ENCODE data around the gene PER3. TPM values are rescaled to one million over a fixed set of nuclear protein-coding genes. Genes with fewer than 3 reads are reported as not detected.

PER3 gene
- polyA plus RNA-seq, 2 of the 4 experiments (the other 2 are of a cell fraction): 1.9 to 3.7 TPM

GRCh38 chr1:7845761-7846160, 61.7 kb downstream of the PER3 start (continued):
- TF ChIP-seq PBX3 (IDR thresholded peaks at IDR 0.05): no peak
- TF ChIP-seq HDAC2 (IDR thresholded peaks at IDR 0.05): no peak
- no peak for TF ChIP-seq FOSB (CRISPR knock-in tag; IDR thresholded peaks at IDR 0.05)
- TF ChIP-seq, protein P1, sequence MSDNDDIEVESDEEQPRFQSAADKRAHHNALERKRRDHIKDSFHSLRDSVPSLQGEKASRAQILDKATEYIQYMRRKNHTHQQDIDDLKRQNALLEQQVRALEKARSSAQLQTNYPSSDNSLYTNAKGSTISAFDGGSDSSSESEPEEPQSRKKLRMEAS (IDR thresholded peaks at IDR 0.05): no peak
- no peak for TF ChIP-seq CBX2 (IDR thresholded peaks at IDR 0.05; ENCODE audit: borderline replicate concordance, low read depth)
- TF ChIP-seq RNF2 (IDR thresholded peaks at IDR 0.05; ENCODE audit: borderline replicate concordance, low read depth): no peak
- no peak for TF ChIP-seq HOXB13 (CRISPR knock-in tag; IDR thresholded peaks at IDR 0.05; ENCODE audit: low read depth)
- no peak for TF ChIP-seq MAZ (IDR thresholded peaks at IDR 0.05; ENCODE audit: borderline replicate concordance, low read depth, low read length)
- TF ChIP-seq ZFP36 (IDR thresholded peaks at IDR 0.05; ENCODE audit: borderline replicate concordance, partially characterized antibody): no peak

DNA sequence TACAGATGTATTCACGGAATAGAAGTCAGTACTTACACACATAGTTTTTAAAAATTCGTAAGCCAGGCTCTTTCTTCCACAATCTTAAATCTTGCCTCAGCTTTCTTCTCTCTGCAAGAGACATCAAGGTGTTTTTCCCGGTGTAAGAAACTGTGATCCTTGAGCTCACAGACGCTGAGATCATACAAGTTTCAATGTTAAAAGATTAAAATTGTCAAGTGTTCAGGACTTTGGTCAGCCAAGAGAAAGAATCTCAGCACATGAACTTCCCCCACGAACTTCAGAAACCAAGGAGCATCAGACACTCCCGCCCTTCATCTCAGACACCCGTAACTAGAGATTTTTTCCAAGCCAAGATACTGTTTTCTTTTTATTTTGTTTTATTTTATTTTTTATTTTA, 62.6 kb downstream of the PER3 start:
- Histone ChIP-seq H3K9me3 (no peaks in the 10 kb centered on the region), H3K4me1 (no peaks in the 10 kb centered on the region), H3K27ac (no peak overlapping the region), H3K4me2 (no peak overlapping the region), H3K4me3 (no peak overlapping the region)
- no peak for DNase-seq (ENCODE audit: low read depth in 1 of 2, low spot score in 1 of 2)
- no peak for TF ChIP-seq HOXA7 (CRISPR knock-in tag; IDR thresholded peaks at IDR 0.05)
- TF ChIP-seq USF2 (IDR thresholded peaks at IDR 0.05): no peak
- TF ChIP-seq ELK1 (IDR thresholded peaks at IDR 0.05; ENCODE audit: low read depth, low read length): no peak
- no peak for TF ChIP-seq ZFP36 (IDR thresholded peaks at IDR 0.05; ENCODE audit: borderline replicate concordance, partially characterized antibody)
- no peak for TF ChIP-seq POLR2A (IDR thresholded peaks at IDR 0.05; ENCODE audit: low read length)
- no peak for TF ChIP-seq MAFK (IDR thresholded peaks at IDR 0.05; ENCODE audit: partially characterized antibody)
- TF ChIP-seq, protein P2, sequence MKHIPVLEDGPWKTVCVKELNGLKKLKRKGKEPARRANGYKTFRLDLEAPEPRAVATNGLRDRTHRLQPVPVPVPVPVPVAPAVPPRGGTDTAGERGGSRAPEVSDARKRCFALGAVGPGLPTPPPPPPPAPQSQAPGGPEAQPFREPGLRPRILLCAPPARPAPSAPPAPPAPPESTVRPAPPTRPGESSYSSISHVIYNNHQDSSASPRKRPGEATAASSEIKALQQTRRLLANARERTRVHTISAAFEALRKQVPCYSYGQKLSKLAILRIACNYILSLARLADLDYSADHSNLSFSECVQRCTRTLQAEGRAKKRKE (CRISPR knock-in tag; IDR thresholded peaks at IDR 0.05; ENCODE audit: low read depth): no peak
- no peak for TF ChIP-seq EHF (CRISPR knock-in tag; IDR thresholded peaks at IDR 0.05)
- TF ChIP-seq HOXB13 (CRISPR knock-in tag; IDR thresholded peaks at IDR 0.05; ENCODE audit: low read depth): no peak
- no peak for TF ChIP-seq RARB (CRISPR knock-in tag; IDR thresholded peaks at IDR 0.05)
- TF ChIP-seq RAD21 (conservative IDR thresholded peaks at IDR 0.05 in 1 of 2, IDR thresholded peaks at IDR 0.05 in 1 of 2): no peak
- TF ChIP-seq MYC (IDR thresholded peaks at IDR 0.05; ENCODE audit: borderline replicate concordance, low read length): no peak
- no peak for TF ChIP-seq PBX3 (IDR thresholded peaks at IDR 0.05)
- no peak for TF ChIP-seq CHD2 (IDR thresholded peaks at IDR 0.05; ENCODE audit: low read length, partially characterized antibody)
- TF ChIP-seq PHF8 (IDR thresholded peaks at IDR 0.05; ENCODE audit: borderline replicate concordance, low read depth): no peak
- no peak for TF ChIP-seq FOSL2 (IDR thresholded peaks at IDR 0.05)
- no peak for TF ChIP-seq FOSL2 (CRISPR knock-in tag; IDR thresholded peaks at IDR 0.05)
- ChIA-PET CTCF (no interaction called here), POLR2A (no interaction called here)
- ATAC-seq: no peak
- 79% methylated on average over 7 of the region's 7 CpGs for WGBS (ENCODE audit: missing lambda C conversion rate)
- FAIRE-seq: no peak
